Measurements from ENCODE around the gene ICAM1.

ICAM1 gene

DNA sequence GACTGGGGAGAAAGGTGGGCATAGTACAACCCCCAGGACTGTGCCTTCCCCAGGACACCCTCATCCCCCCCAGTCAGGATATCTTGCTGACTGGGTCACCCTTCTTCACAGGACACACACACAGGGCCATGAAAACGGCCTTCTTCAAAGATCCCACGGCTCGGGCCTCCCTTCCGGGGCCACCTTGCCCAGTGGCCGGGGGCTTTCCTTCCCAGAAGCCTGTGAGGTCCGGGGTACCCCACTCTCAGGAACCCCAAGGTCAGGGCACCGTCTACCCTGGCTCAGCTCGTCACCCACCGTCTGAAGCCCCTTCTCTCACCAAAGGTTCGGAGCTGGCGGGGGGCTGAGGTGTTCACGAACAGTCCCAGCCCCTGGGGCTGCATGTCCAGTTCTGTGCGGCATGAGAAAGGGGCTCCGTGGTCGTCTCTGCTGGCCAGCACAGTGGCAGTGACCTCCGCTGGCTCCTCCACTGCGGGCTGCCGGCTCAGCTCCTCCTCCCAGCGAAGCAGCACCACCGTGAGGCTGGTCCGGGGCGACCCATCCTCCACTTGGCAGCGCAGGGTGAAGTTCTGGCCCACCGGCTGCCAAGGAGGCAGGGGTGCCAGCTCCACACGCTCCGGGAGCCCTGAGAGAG lies 64.5 kb downstream of the ICAM1 start:
- H3K9me3 ChIP-seq (ENCODE audit: control insufficient read depth, low read length): no peaks in the 10 kb centered on the region
- peaks cover 19% of the 10 kb centered on the region for H3K27me3 ChIP-seq (ENCODE audit: control insufficient read depth, insufficient read depth, low read length, poor library complexity, severe bottlenecking)
- H3K36me3 ChIP-seq (ENCODE audit: control insufficient read depth, insufficient read depth, low read length): no peaks in the 10 kb centered on the region
- H3K4me1 ChIP-seq (ENCODE audit: control insufficient read depth, insufficient read depth, low read length): peaks cover 17% of the 10 kb centered on the region
- 70 to 72% methylated on average over 26 of the region's 26 CpGs for WGBS, 2 experiments
- H3K27ac ChIP-seq (ENCODE audit: insufficient read depth, low read depth, low read length, poor library complexity, severe bottlenecking): no peak overlapping the region
- H3K4me3 ChIP-seq (ENCODE audit: insufficient read depth, low read depth, low read length): no peak overlapping the region

All from ectodermal cell (in vitro differentiated cells).